Subcutaneous adipose tissue (tissue), 4 donors: ENCODE results near the gene ABHD17C. TPM values are rescaled to one million over a fixed set of nuclear protein-coding genes. Genes with fewer than 3 reads are reported as not detected.

Experiments used
- total RNA-seq, 4 donors: library from RNA; depleted of rRNA; stranded (reverse); fragments of >200 nt; gene quantifications; one replicate each; pipeline ENCODE4 v1.1.0, GENCODE V29; 2016
- TF ChIP-seq, protein P1 (sequence below): fragments of 450-650 bp; IDR thresholded peaks from one replicate; pipeline ENCODE4 v1.5.1; 2016; ENCODE audit warnings: low read depth, mild to moderate bottlenecking, control low read depth, antibody characterized with exemption, moderate library complexity

The ABHD17C gene
- total RNA-seq, 4 donors from 2014 or later = 0.57 to 2.8 (median 1.7) TPM

DNA sequence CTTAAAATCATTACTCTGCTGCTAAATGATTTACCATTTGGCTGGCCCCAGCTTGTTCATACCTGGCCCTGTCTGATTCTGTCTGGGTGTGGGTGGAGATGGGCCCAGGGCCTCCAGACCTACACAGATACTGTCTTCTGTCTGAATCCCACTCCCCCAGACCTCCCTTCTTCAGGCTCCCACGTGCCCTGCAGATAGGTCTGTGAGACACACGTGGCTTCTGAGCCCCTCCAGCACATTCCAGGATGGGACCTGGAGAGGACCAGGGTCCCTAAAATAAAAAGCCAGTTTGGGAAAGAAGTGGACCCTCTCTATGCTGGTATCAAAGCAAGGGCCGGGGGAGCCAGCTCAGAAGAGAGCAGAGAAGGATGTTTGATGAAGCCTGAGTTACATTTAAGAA, 69.4 kb downstream of the ABHD17C start:
- TF ChIP-seq, protein P1, sequence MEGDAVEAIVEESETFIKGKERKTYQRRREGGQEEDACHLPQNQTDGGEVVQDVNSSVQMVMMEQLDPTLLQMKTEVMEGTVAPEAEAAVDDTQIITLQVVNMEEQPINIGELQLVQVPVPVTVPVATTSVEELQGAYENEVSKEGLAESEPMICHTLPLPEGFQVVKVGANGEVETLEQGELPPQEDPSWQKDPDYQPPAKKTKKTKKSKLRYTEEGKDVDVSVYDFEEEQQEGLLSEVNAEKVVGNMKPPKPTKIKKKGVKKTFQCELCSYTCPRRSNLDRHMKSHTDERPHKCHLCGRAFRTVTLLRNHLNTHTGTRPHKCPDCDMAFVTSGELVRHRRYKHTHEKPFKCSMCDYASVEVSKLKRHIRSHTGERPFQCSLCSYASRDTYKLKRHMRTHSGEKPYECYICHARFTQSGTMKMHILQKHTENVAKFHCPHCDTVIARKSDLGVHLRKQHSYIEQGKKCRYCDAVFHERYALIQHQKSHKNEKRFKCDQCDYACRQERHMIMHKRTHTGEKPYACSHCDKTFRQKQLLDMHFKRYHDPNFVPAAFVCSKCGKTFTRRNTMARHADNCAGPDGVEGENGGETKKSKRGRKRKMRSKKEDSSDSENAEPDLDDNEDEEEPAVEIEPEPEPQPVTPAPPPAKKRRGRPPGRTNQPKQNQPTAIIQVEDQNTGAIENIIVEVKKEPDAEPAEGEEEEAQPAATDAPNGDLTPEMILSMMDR = no peak

DNA sequence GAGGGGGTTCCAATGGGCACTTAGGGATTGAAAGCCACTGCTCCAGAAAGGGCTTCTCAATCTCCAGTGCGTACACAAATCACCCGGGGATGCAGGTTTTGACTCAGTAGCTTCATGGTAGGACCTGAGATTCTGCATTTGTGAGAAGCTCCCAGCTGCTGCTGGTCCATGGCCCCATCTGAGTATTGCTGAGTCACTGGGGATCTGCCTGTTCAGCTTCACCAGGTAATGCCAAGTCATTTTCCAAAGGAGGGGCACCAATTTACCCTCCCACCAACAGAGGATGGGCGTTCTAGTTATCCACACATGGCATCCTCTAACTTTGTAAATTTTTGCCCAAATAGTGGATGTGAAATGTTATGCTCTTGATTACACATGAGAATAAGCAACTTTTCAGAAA, 71.2 kb downstream of the ABHD17C start:
- TF ChIP-seq, protein P1 = no peak

DNA sequence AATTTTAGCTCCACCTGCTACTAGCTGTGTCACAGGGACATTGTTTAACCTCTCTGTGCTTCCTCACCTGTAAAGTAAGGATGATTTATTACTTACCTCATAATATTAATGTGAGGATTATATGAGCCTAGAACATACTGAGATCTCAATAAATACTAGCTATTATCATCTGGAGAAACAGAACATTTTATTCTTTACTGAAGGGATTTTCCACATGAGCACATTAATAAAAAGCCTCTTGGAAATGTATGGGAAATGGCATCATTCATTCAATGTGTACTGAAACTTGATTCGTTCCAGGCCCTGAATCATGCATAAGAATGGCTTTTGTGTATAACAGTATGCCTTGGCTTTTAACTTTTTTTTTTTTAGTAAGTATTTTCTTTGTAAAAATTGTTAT, 73.0 kb downstream of the ABHD17C start:
- TF ChIP-seq, protein P1 = no peak

DNA sequence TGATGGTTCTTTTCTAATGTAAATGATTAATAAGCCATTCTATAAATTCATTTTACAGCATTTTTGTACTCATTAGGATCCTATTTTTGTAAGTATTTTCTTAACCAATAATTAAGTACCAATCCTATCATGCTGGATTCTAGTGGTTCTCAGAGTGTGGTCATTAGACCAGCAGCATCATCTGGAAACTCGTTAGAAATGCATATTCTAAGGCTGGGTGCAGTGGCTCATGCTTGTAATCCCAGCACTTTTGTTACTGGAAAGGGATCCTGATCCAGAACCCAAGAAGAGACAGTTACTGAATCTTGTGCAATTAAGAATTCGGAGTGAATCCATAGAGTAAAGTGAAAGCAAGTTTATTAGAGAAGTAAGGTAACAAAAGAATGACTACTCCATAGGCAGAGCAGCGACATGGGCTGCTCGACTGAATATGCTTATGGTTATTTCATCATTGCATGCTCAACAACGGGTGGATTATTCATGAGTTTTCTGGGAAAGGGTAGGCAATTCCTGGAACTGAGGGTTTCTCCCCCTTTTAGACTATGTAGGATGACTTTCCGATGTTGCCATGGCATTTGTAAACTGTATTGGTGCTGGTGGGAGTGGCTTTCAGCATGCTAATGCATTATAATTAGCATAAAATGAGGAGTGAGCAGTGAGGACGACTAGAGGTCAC, 74.2 kb downstream of the ABHD17C start:
- TF ChIP-seq, protein P1 = no peak

DNA sequence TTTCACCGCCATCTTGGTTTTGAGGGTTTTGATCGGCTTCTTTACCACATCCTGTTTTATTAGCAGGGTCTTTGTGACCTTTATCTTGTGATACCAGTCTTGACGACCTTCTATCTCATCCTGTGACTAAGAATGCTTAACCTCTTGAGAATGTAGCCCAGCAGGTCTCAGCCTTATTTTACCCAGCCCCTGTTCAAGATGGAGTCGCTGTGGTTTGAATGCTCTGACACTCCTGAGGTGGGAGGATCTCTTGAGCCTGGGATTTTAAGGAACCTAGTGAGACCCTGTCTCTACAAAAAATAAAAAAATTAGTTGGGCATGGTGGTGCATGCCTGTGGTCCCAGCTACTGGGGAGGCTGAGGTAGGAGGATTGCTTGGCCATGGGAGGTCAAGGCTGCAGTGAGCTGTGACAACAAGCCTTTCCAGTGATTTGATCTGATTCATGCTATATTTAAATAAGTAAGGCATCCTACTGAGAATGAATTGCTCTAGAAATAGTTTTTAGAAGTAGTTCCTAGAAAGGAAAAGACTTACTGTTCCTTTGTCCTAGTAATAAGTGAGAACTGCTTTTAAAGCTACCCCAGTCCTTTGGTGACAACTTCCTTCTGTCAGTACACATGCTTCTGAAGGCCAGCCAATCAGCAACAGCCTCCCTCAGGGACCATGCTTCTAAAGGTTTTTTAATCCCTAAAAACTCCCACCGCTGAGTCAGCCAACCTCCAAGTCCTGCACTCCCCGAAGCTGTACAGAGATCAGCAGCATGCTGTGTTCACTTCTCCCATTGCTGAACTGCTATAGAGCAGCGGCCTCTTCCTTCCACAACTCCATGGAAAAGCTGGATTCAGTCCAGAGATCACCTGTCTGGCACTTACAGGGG, 75.0 kb downstream of the ABHD17C start:
- TF ChIP-seq, protein P1 = no peak

DNA sequence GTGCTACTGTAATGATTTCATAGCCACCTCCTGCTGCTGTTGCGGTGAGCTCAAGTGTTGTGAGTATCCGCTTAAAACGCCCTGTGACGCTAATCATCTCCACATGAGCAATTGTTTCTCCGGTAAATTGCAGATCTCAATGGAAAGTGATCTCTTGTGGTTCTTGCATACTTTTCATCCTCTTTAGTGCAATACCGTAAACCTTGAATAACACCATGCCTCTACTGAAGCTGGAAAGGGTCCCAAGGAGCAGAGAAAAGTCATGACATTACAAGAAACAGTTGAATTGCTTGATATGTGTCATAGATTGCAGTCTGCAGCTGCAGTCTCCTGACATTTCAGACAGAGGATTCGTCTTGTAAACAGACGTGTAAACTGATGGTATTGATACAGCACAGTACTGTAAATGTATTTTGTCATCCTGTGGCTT, 78.0 kb downstream of the ABHD17C start:
- TF ChIP-seq, protein P1 = no peak

DNA sequence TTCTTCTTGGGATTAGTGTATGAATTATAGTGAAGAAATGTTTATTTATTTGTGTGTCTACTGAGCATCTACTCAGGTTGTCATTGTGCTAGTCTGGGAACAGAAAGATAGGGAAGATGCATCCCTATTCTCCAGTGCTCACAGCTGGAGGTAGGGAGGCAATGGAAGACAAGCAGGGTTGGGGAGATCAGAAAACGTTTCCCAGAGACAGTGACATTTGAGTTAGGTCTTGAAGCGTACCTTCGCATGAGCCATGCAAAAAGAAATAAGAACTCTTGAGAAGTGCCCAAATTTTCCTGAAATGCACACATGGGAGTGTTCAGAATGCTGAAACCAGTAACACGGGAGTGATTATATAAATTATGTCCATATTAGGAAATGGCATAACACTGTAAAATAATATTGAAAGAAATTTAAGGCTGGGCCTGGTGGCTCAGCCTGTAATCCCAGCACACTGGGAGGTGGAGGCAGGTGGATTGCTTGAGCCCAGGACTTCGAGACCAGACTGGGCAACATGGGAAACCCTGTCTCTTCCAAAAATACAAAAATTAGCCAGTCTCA, 78.8 kb downstream of the ABHD17C start:
- TF ChIP-seq, protein P1 = no peak
